Activated naive CD8-positive, alpha-beta T cell treated with anti-CD3 and anti-CD28 coated beads, Interleukin-2, amount 50 U/mL, for 16 hours (primary cell): Measurements from ENCODE around the gene DLG2.
"Not testable (repeated sequence)": the region's sequence is repeated elsewhere in the genome, so short reads cannot be mapped to it uniquely, and the experiment has no call there.

Experiments used
- DNase-seq: peaks from one replicate; pipeline ENCODE4 v3.0.0-alpha.2; 2020; ENCODE audit warnings: low read depth, low spot score

Gene DLG2

DNA sequence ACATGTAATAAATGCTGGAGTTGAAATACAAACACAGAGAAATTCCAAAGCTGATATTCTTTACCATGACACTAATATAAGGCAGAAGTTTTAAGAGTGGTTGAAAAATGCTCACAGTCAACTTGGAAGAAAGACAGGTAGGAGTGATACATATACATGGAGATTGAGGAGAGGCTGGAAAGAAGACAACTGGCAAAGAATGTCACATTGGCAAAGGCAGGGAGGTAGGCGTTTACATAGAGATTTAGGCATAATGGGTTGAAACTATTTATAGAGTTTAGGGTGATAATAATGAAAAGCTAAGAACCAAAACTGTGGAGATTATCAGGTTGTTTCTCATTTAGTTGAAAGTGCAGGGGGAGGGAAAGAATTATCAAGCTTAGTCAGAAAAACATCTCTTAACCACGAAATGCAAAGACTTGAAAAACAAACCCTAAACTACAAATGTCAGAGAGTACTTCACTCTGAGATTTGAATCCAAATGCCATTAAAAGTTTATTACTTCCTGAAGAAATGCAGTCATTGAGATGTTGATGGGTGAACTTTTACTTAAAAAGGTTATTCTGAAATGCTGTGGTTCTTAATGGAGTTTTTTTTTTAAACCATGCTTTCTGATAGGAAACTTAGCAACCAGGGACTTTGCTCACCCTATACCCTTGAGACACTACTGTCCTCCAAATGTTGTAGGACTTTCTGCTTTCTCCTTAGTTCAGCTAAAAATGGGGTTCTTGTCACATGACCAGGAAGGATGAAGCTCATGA is 2202.6 kb downstream of the DLG2 start:
- no peak for DNase-seq

DNA sequence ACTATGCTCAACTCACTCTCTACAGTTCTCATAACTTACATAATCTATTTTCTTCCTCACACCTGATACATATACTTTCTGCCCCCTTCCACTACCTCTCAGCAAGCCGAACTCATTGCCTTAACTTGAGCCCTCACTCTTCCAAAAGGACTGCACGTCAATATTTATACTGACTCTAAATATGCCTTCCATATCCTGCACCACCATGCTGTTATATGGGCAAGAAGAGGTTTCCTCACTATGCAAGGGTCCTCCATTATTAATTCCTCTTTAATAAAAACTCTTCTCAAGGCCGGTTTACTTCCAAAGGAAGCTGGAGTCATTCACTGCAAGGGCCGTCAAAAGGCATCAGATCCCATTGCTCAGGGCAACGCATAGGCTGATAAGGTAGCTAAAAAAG is 2204.5 kb downstream of the DLG2 start:
- not testable (repeated sequence) for DNase-seq

DNA sequence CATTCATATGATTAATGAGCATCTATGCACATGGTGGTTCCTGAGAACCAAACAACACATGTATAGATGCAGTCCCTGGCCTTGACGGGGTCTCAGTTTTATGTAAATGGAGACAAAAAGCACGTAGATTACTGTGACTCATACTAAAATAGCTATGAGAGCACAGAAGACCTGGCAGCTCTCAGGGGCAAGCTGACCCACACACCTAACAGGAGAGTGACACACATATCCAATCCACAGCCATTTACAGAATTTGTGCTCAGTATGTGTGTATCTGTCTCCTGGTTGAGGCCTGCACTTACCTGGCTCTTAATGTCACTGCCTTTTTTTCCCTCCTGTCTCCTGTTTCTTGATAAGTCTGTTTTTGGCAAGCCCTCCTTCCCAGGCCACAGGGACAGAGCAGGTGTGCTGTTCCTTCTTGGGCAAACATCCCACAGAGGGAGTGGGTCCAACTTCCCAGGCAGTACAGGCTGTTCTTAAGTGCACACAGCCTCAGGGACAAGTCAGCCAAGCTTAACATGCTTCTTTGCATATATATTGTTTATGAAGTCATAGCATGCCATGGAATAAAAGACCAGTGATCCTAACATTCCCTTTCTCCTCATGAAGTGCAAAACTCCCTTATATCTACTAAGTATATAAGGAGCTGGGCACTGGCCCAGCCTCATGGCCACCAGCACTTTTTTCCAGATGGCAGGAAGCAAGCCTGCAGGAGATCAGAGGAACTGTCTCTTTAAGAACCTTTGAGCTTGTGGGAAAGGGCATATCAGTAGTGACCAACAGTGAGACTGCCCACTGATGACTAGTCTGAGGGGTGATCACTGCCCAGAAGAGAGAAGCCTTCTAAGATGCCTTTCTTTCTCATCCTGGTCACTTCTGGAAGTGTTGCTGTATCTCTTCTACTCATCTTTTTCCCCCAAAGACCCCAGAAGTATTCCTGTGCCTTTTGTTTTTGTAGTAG is 2216.3 kb downstream of the DLG2 start:
- no peak for DNase-seq

DNA sequence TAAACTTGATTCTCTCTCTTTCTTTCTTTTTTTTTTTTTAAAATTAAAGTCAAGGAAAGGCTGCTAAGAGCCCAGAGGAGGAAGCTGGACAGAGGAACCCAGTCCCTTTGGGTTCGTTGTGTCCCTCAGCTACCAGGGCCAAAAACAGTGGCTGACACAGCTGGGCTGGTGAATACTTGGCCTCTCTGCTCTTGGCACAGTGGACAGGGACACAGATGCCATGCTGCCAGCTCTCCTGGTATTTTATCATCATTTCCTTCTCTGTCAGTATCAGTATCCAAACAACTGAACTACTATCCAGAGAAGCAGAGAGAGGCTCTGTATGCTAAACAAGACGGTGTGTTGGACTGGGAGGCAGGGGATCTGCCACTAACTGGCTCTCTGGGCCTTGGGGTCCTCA is 2217.3 kb downstream of the DLG2 start:
- no peak for DNase-seq

DNA sequence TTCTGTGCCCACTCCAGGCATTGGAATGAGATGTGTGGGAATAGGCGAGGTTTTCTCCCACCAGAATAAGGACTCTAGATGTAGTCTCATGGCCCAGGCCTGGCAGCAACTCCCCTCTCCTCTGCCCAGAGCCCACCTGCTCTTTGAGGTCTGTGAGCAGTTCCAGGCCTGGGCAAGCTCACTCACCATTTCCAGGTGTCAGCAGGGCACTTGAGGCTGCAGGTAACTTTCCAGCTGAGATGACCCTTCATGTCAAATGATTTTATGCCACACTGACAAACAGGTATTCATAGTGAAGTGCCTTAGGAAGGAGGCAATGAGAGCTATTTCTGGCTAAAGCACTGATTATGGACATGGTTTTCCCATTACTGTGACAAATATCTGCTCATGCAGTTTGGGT is 2217.7 kb downstream of the DLG2 start:
- no peak for DNase-seq

DNA sequence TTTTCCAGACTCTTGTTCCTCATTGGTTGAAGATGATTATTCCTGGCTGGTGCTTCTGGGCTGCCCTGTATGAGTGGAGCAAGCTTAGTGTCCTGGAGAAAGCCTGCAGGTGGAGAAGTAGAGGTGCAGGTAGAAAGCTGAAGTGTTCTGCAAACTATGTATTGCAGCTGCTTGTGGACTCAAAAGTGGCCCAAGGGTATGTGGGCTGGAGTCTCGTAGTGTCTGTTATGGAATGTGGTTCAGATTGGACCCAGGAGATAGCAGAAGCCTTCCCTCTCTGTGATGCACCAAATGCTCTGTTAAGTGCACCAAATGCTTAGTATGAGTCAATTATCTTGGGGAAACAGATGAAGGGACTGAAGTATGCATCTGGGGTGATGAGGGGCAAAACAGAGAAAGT is 2218.2 kb downstream of the DLG2 start:
- no peak for DNase-seq
